ENCODE results near the gene OR5K1. TPM values are rescaled to one million over a fixed set of nuclear protein-coding genes. Genes with fewer than 3 reads are reported as not detected.
A peak's percentile ranks its signal among the peaks of the same experiment; 100 is the strongest.

The OR5K1 gene
- total RNA-seq, 1 donor from 2014 or later: not detected

GRCh38 chr3:98518816-98519215 is 55.8 kb downstream of the OR5K1 start:
- no peak for ATAC-seq

GRCh38 chr3:98519351-98519750 is 56.4 kb downstream of the OR5K1 start:
- no peak for ATAC-seq

- ATAC-seq: peak; percentile 74
Measured at GRCh38 chr3:98521897-98522543, 59.0 kb downstream of the OR5K1 start.

Other genes starting within 250 kb of the OR5K1 start
- gene OR5H6, start 199.0 kb upstream of the OR5K1 start, total RNA-seq: not detected
- not detected for gene OR5H2, start 180.7 kb upstream of the OR5K1 start, total RNA-seq
- not detected for gene OR5K4, start 109.3 kb upstream of the OR5K1 start, total RNA-seq
- gene OR5K3, start 72.5 kb upstream of the OR5K1 start, total RNA-seq: not detected
- gene OR5K2, start 34.5 kb downstream of the OR5K1 start, total RNA-seq: not detected
- gene CLDND1, start 59.7 kb downstream of the OR5K1 start, total RNA-seq: 81.6 TPM
- gene GPR15, start 68.8 kb downstream of the OR5K1 start, total RNA-seq: 0.32 TPM
- gene CPOX, start 130.4 kb downstream of the OR5K1 start, total RNA-seq: 15.4 TPM